ENCODE measurements around the gene NEUROD4. TPM values are rescaled to one million over a fixed set of nuclear protein-coding genes. Genes with fewer than 3 reads are reported as not detected.
A peak's percentile ranks its signal among the peaks of the same experiment; 100 is the strongest.

NEUROD4 gene
- total RNA-seq, 1 donor from 2014 or later, result 206 TPM

DNA sequence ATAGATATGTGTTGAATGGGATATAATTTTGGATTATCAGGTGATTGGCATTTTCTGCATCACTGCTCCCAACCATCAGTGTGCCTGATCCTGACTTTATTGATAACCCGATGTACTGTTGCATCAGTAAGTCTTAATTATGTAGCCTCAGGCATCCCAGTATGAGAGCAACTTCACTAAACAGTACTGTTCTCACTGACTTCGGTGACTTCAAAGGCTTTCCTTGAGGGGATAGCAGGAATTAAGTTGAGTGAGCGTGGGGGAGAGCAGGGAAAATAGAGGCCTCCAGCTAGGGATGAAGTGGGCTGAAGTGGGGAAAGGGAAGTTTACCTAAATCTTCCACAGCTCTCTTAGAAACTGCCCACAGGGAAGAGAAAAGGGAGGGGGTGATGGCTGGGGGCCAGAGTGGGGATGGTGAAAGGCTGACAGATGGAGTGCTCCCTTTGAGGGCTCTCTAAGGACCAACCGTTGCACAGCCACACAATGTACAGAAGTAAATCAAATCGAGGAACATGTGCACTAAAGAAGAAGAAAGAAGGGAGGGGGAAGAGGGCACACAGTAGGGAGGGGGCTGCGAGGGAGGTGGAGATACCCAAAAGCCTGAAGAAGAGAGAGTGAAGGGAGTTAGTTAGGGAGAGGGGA is 10.7 kb upstream of the NEUROD4 start:
- H3K4me3 Mint-ChIP-seq (ENCODE audit: unreplicated experiment), result peak overlapping the region; percentile 82
- TF ChIP-seq, protein P1, sequence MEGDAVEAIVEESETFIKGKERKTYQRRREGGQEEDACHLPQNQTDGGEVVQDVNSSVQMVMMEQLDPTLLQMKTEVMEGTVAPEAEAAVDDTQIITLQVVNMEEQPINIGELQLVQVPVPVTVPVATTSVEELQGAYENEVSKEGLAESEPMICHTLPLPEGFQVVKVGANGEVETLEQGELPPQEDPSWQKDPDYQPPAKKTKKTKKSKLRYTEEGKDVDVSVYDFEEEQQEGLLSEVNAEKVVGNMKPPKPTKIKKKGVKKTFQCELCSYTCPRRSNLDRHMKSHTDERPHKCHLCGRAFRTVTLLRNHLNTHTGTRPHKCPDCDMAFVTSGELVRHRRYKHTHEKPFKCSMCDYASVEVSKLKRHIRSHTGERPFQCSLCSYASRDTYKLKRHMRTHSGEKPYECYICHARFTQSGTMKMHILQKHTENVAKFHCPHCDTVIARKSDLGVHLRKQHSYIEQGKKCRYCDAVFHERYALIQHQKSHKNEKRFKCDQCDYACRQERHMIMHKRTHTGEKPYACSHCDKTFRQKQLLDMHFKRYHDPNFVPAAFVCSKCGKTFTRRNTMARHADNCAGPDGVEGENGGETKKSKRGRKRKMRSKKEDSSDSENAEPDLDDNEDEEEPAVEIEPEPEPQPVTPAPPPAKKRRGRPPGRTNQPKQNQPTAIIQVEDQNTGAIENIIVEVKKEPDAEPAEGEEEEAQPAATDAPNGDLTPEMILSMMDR (IDR thresholded peaks at IDR 0.05; ENCODE audit: partially characterized antibody, unreplicated experiment), result no peak
- peaks cover 12% of the 10 kb centered on the region for H3K9me3 Mint-ChIP-seq (ENCODE audit: unreplicated experiment)
- peaks cover 8% of the 10 kb centered on the region for H3K27me3 Mint-ChIP-seq (ENCODE audit: unreplicated experiment)
- H3K36me3 Mint-ChIP-seq (ENCODE audit: unreplicated experiment), result peaks cover 10% of the 10 kb centered on the region
- DNase-seq, result peak; percentile 56
- H3K27ac Mint-ChIP-seq (ENCODE audit: unreplicated experiment), result peak overlapping the region; percentile 98
- peaks cover 40% of the 10 kb centered on the region for H3K4me1 Mint-ChIP-seq (ENCODE audit: low read depth, unreplicated experiment)

DNA sequence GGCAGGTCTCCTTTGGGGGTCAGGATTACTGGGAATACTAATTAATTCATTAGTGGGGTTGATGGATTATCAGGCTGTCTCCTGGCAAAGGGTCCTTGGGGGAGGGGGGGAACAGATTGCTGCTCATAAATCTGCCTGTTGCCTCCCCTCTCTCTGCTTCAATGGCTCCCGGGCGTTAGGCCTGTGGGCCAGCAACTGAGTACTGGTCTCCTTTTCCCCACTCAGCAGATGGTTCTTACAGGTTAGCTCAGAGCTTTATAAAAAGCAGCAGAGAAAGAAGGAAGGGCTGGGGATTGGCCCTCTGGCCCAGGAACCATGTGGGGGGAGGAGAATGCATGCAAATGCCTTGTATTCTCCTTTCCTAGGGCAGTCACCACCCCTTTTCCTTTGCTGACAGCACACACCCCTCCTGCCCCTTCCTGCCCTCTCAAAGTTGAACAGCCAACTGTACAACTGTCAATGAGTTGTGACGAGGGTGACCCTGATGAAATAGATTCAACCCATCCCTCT is 2.3 kb upstream of the NEUROD4 start:
- Mint-ChIP-seq H3K9me3 (ENCODE audit: unreplicated experiment) (peaks cover 16% of the 10 kb centered on the region), H3K4me3 (ENCODE audit: unreplicated experiment) (peak overlapping the region; percentile 78), H3K4me1 (ENCODE audit: low read depth, unreplicated experiment) (peaks cover 21% of the 10 kb centered on the region), H3K27ac (ENCODE audit: unreplicated experiment) (peak overlapping the region; percentile 95), H3K36me3 (ENCODE audit: unreplicated experiment) (peaks cover 15% of the 10 kb centered on the region), H3K27me3 (ENCODE audit: unreplicated experiment) (peaks cover 12% of the 10 kb centered on the region)
- peak; percentile 29 for DNase-seq
- TF ChIP-seq, protein P1 (IDR thresholded peaks at IDR 0.05; ENCODE audit: partially characterized antibody, unreplicated experiment), result no peak

DNA sequence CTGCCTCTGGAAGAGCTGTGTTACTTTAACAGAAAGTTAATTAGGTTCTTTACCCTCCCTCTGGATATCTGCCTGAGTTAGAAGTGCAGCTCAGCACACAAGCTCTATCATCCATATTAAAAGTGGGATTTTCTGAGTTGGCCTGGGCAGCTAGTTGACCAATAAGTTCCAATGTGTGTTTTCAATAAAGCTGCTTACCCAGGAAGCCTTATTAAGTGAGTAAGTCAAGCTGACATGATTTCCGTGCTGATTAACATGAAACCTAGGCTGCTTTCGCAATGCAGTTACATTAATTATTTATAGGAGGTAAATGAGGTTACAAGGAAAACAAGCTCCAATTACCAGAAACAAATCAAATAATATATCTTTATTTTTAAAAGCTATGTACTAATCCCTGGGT is 4.8 kb downstream of the NEUROD4 start:
- Mint-ChIP-seq H3K9me3 (ENCODE audit: unreplicated experiment) (peaks cover 14% of the 10 kb centered on the region), H3K27ac (ENCODE audit: unreplicated experiment) (peak overlapping the region; percentile 86), H3K36me3 (ENCODE audit: unreplicated experiment) (peaks cover 13% of the 10 kb centered on the region), H3K4me3 (ENCODE audit: unreplicated experiment) (peak overlapping the region; percentile 98), H3K4me1 (ENCODE audit: low read depth, unreplicated experiment) (peaks cover 29% of the 10 kb centered on the region), H3K27me3 (ENCODE audit: unreplicated experiment) (peaks cover 7% of the 10 kb centered on the region)
- no peak for DNase-seq
- TF ChIP-seq, protein P1 (IDR thresholded peaks at IDR 0.05; ENCODE audit: partially characterized antibody, unreplicated experiment), result no peak

- Mint-ChIP-seq H3K27me3 (ENCODE audit: unreplicated experiment) (peaks cover 3% of the 10 kb centered on the region), H3K9me3 (ENCODE audit: unreplicated experiment) (peaks cover 7% of the 10 kb centered on the region), H3K36me3 (ENCODE audit: unreplicated experiment) (peaks cover 13% of the 10 kb centered on the region), H3K4me3 (ENCODE audit: unreplicated experiment) (peak overlapping the region; percentile 98), H3K27ac (ENCODE audit: unreplicated experiment) (no peak overlapping the region), H3K4me1 (ENCODE audit: low read depth, unreplicated experiment) (peaks cover 32% of the 10 kb centered on the region)
- TF ChIP-seq, protein P1 (IDR thresholded peaks at IDR 0.05; ENCODE audit: partially characterized antibody, unreplicated experiment), result no peak
- DNase-seq, result no peak
Measured at GRCh38 chr12:55025508-55025907, 5.7 kb downstream of the NEUROD4 start.

GRCh38 chr12:55034218-55034617 is 14.4 kb downstream of the NEUROD4 start:
- H3K4me1 Mint-ChIP-seq (ENCODE audit: low read depth, unreplicated experiment), result peaks cover 48% of the 10 kb centered on the region
- TF ChIP-seq, protein P1 (IDR thresholded peaks at IDR 0.05; ENCODE audit: partially characterized antibody, unreplicated experiment), result no peak
- peak; percentile 69 for DNase-seq
- peak overlapping the region; percentile 49 for H3K4me3 Mint-ChIP-seq (ENCODE audit: unreplicated experiment)
- H3K27ac Mint-ChIP-seq (ENCODE audit: unreplicated experiment), result peak overlapping the region; percentile 76
- H3K9me3 Mint-ChIP-seq (ENCODE audit: unreplicated experiment), result peaks cover 16% of the 10 kb centered on the region
- no peaks in the 10 kb centered on the region for H3K36me3 Mint-ChIP-seq (ENCODE audit: unreplicated experiment)
- peaks cover 10% of the 10 kb centered on the region for H3K27me3 Mint-ChIP-seq (ENCODE audit: unreplicated experiment)

All from glutamatergic neuron (in vitro differentiated cells).